ENCODE measurements around the gene NUP54.

NUP54 gene

GRCh38 chr4:76144546-76144945 is 3.7 kb downstream of the NUP54 start:
- DNase-seq (ENCODE audit: low spot score) = no peak

GRCh38 chr4:76141241-76141640 is 7.0 kb downstream of the NUP54 start:
- no peak for DNase-seq (ENCODE audit: low spot score)

- no peak for DNase-seq (ENCODE audit: low spot score)
These were observed 20.4 kb downstream of the NUP54 start for GRCh38 chr4:76127754-76128153.

GRCh38 chr4:76125816-76126215 is 22.4 kb downstream of the NUP54 start:
- no peak for DNase-seq (ENCODE audit: low spot score)

- DNase-seq (ENCODE audit: low spot score) = no peak
These were observed 28.0 kb downstream of the NUP54 start for GRCh38 chr4:76120199-76120598.

- no peak for DNase-seq (ENCODE audit: low spot score)
These were observed 30.7 kb downstream of the NUP54 start for GRCh38 chr4:76117536-76117935.

- no peak for DNase-seq (ENCODE audit: low spot score)
These were observed 31.4 kb downstream of the NUP54 start for GRCh38 chr4:76116821-76117220.

- DNase-seq (ENCODE audit: low spot score) = no peak
These were observed 39.6 kb downstream of the NUP54 start for GRCh38 chr4:76108467-76109181.

GRCh38 chr4:76106442-76106841 is 41.8 kb downstream of the NUP54 start:
- no peak for DNase-seq (ENCODE audit: low spot score)

- no peak for DNase-seq (ENCODE audit: low spot score)
These were observed 42.5 kb downstream of the NUP54 start for GRCh38 chr4:76105652-76106051.

GRCh38 chr4:76096076-76096475 is 52.1 kb downstream of the NUP54 start:
- DNase-seq (ENCODE audit: low spot score) = no peak

GRCh38 chr4:76095568-76095967 is 52.6 kb downstream of the NUP54 start:
- DNase-seq (ENCODE audit: low spot score) = no peak

GRCh38 chr4:76091052-76091451 is 57.1 kb downstream of the NUP54 start:
- DNase-seq (ENCODE audit: low spot score) = no peak

- DNase-seq (ENCODE audit: low spot score) = no peak
These were observed 57.9 kb downstream of the NUP54 start for GRCh38 chr4:76090241-76090691.

- no peak for DNase-seq (ENCODE audit: low spot score)
These were observed 59.5 kb downstream of the NUP54 start for GRCh38 chr4:76088719-76089118.

- no peak for DNase-seq (ENCODE audit: low spot score)
These were observed 61.0 kb downstream of the NUP54 start for GRCh38 chr4:76087007-76087769.

GRCh38 chr4:76084542-76084941 is 63.7 kb downstream of the NUP54 start:
- no peak for DNase-seq (ENCODE audit: low spot score)

- no peak for DNase-seq (ENCODE audit: low spot score)
These were observed 64.7 kb downstream of the NUP54 start for GRCh38 chr4:76083386-76083988.

GRCh38 chr4:76078033-76078613 is 70.1 kb downstream of the NUP54 start:
- DNase-seq (ENCODE audit: low spot score) = no peak

GRCh38 chr4:76074993-76075600 is 73.1 kb downstream of the NUP54 start:
- DNase-seq (ENCODE audit: low spot score) = no peak

GRCh38 chr4:76074468-76074867 is 73.7 kb downstream of the NUP54 start, which contains the start of gene ART3:
ART3 (plus strand) TSS chr4:76074709; CDS start chr4:76075890, 1,181 bp downstream.
- DNase-seq (ENCODE audit: low spot score) = no peak

GRCh38 chr4:76072760-76073159 is 75.4 kb downstream of the NUP54 start:
- no peak for DNase-seq (ENCODE audit: low spot score)

Measured in hematopoietic multipotent progenitor cell treated with erythropoietin and hydrocortisone succinate and interleukin-3 and kit ligand, for 15 days (in vitro differentiated cells).